NCI-H128 (cell line): ENCODE data around the gene CCT6B.

Experiments
- DNase-seq: peaks from one replicate; lab custom pipeline; 2025; ENCODE audit not compliant: unreplicated experiment; lab: John Stamatoyannopoulos, UW

The CCT6B gene

DNA sequence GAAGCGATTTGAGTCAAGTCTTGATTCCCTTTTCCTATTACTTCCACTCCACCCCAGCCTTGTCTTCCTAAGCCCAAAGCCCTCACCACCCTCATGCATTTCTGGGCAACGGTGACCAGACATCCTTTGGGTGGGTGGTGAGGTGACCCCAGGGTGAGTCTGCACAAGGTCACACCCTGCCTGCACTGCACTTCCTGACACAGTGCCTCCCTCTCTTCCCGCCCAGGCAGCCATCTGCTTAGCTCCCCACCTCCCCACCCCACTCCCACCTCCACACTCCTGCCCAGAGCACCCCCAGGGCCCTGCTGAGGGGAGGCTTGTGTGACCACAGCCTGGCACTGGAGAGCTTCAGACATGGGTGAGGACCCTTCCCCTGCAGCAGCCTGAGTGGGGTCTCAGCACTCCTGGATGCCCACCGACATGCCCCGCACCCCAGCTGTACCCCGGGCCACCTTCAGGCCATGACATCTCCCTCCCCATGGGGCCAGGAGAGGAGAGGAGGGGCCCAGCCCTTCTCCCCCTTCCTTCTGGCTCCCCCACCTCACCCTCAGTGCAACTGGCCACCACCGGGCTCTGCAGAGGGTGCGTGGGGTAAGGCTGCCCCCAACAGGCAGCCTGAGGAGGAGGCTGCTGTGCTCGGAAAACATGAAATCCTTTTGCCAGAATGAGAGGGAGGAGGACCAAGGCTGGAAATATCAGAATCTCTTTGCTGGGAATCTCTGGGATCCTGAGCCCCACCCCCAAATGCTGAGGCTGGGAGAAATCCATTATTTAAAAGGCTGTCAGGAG lies 68.6 kb downstream of the CCT6B start:
- no peak for DNase-seq

DNA sequence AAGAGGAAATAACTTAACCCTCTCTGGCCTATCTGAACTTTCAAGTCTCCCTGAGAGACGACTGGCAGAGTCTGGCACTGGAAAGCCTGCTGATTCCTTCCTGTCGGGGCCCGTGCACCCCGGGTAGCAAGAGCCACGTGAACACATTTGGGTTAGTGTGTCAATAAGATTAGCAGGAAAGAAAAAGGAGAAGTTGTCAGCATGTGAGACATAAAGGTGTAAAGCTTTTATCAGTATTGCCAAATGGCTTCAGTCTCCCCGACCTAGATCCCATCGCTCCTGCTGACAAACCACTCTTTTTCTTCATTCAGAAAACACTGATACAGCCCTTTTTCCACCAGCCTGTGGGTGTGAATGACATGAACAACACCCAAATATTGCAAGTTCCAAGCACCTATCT lies 74.4 kb downstream of the CCT6B start:
- no peak for DNase-seq

- DNase-seq = no peak
Observed at GRCh38 chr17:34885076-34885475, 76.2 kb downstream of the CCT6B start.

DNA sequence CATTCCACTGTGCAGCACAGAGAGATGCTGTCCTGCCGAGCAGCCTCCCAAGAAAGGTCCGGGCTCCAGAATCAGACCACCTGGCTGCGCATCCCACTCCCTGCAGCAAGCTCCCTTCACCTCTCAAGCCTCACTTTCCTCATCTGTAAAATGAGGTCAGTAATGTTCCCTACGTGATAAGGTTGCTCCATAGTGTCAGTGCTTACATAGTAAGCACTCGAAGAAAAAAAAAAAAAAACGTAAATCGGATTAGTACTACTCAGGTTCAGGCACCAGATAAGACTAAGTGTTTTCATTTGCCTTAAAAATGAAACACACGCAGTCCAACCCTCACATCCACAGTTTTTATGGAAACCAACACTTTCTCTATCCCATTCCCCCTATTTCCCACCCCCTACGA lies 76.7 kb downstream of the CCT6B start:
- no peak for DNase-seq

GRCh38 chr17:34883106-34884000 lies 77.9 kb downstream of the CCT6B start:
- no peak for DNase-seq

GRCh38 chr17:34879146-34879545 lies 82.1 kb downstream of the CCT6B start:
- no peak for DNase-seq
